NT2/D1 (cell line): ENCODE results near the gene CELA3B.
"Not testable (repeated sequence)": the region's sequence is repeated elsewhere in the genome, so short reads cannot be mapped to it uniquely, and the experiment has no call there.

Experiments used
- SUZ12 ChIP-seq: IDR thresholded peaks from 2 replicates; pipeline ENCODE4 v1.6.1; 2011; ENCODE audit not compliant: insufficient read length, insufficient read depth; ENCODE audit errors: extremely low read depth
- YY1 ChIP-seq: IDR thresholded peaks from 2 replicates; pipeline ENCODE4 v1.6.1; 2011; ENCODE audit not compliant: insufficient read length, insufficient read depth

DNA sequence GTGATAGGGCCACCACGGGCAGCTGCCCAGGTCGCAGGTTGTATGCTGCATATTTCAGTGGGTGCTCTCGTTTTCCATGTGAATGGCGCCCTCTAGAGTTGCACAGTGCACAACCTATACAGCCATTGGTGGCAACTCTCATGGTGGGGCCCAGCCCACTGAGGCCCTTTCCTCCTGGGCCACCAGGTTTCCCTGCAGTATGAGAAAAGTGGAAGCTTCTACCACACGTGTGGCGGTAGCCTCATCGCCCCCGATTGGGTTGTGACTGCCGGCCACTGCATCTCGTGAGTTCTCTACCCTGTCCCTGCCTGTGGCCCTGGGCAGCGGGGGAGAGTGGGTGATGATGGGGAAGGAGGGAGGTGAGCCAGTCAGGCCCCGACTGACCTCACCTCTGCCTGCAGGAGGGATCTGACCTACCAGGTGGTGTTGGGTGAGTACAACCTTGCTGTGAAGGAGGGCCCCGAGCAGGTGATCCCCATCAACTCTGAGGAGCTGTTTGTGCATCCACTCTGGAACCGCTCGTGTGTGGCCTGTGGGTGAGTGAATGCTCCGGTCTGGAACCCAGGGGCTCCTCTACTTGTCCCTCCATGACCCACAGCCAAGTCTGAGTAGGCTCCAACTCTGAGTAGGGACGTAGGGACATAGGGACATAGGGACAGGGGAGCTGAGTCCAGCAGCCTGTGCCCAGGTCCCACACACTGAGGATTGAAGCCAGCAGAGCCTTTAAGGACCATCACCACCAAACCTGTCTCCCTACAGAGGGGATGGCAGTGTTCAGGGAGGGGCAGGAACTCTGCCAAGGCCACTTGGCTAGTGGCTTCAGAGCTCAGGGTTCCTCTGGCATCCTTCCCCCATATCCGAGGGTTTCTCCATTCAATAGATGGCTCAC, 28.7 kb downstream of the CELA3B start:
- not testable (repeated sequence) for TF ChIP-seq SUZ12, YY1
